Lower leg skin (tissue), 3 donors: Measurements from ENCODE around the gene PSMA1.

Experiments
- CTCF ChIP-seq, 3 donors: fragments of 450-650 bp; IDR thresholded peaks; one replicate each; pipeline ENCODE4 v1.5.1; 2016; ENCODE audit warnings: antibody characterized with exemption in 3 of 3, mild to moderate bottlenecking in 3 of 3, moderate library complexity in 2 of 3
- POLR2A ChIP-seq, 2 donors: fragments of 450-650 bp; IDR thresholded peaks; one replicate each; pipeline ENCODE4 v1.6.1; 2016 to 2017; ENCODE audit warnings: antibody characterized with exemption in 2 of 2, mild to moderate bottlenecking in 1 of 2, moderate library complexity in 1 of 2

DNA sequence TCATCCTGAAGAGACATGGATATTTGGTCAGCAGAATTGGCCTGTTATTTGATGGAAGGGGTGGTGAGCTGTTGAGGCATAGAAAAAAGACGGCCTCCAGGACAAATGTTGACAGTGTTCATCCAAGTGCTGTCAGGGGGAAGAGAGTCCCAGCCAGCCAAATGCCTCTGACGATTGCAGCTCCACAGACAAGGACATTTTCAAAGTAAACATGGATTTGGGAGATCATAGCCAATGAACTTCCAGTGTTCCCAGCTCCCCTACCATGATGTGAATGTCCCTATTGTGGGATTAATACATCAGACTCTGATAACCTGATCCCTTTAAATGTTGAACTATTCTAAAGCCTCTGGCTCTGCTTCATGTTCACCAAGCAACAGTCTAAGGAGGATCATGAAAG lies 31.2 kb upstream of the PSMA1 start:
- TF ChIP-seq CTCF (IDR thresholded peaks at IDR 0.05) (no peak), POLR2A (IDR thresholded peaks at IDR 0.05) (no peak)
